Testis (tissue), 2 donors: Measurements from ENCODE around the gene NDUFB11.

Source experiments
- CTCF ChIP-seq, 3 experiments: fragments of 450-650 bp in 2 of 3; fragments of 200-600 bp in 1 of 3; sonication (generic) in 1 of 3; IDR thresholded peaks; one replicate each; pipeline ENCODE4 v1.5.1; 2016 to 2019; ENCODE audit warnings: antibody characterized with exemption in 3 of 3, mild to moderate bottlenecking in 2 of 3, moderate library complexity in 1 of 3
- POLR2A ChIP-seq: fragments of 450-650 bp; IDR thresholded peaks from one replicate; pipeline ENCODE4 v1.6.1; 2017; ENCODE audit warnings: antibody characterized with exemption, mild to moderate bottlenecking, moderate library complexity

- TF ChIP-seq CTCF (IDR thresholded peaks at IDR 0.05) (no peak), POLR2A (no peak)
Measured at GRCh38 chrX:47172549-47172948, 28.0 kb upstream of the NDUFB11 start.
